CD1c-positive myeloid dendritic cell (primary cell): Measurements from ENCODE around the gene MPV17.
A peak's percentile ranks its signal among the peaks of the same experiment; 100 is the strongest.

Source experiments
- DNase-seq: peaks from one replicate; pipeline ENCODE4 v3.0.0-alpha.2; 2016; ENCODE audit errors: extremely low spot score

The MPV17 gene

GRCh38 chr2:27264753-27265535 lies 58.0 kb downstream of the MPV17 start:
- DNase-seq = peak; percentile 69

GRCh38 chr2:27264253-27264752 lies 58.6 kb downstream of the MPV17 start:
- DNase-seq = no peak

- DNase-seq = no peak
Observed at GRCh38 chr2:27263287-27264252, 59.3 kb downstream of the MPV17 start.

- DNase-seq = peak; percentile 67
Observed at GRCh38 chr2:27262379-27263286, 60.3 kb downstream of the MPV17 start, which contains the start of gene SLC30A3. SLC30A3 (minus strand) TSS chr2:27263047; CDS start chr2:27262906, 141 bp downstream.

GRCh38 chr2:27261926-27262298 lies 61.0 kb downstream of the MPV17 start:
- DNase-seq = no peak

GRCh38 chr2:27261241-27261925 lies 61.5 kb downstream of the MPV17 start:
- no peak for DNase-seq
